CD14-positive monocyte (primary cell): ENCODE measurements around the gene SLC25A31. TPM values are rescaled to one million over a fixed set of nuclear protein-coding genes. Genes with fewer than 3 reads are reported as not detected.

Experiments used
- DNase-seq, 3 donors: peaks; one replicate each; pipeline ENCODE4 v3.0.0-alpha.2; 2011 to 2022
- H2AFZ ChIP-seq: 2 replicates; pipeline ENCODE4 v1.6.0; 2012; ENCODE audit warnings: mild to moderate bottlenecking, low read depth, low read length, inconsistent platforms; ENCODE audit not compliant: insufficient read depth, poor library complexity, severe bottlenecking
- H3K27ac ChIP-seq, 2 donors: 1 replicate in 1 of 2; 2 replicates in 1 of 2; pipeline ENCODE4 v1.5.1; 2012 to 2013; ENCODE audit warnings: low read length in 2 of 2, control low read depth in 1 of 2, inconsistent platforms in 1 of 2, low read depth in 1 of 2, mild to moderate bottlenecking in 1 of 2
- H3K27me3 ChIP-seq, 2 donors: one replicate each; pipeline versions ENCODE4 v1.6.0 to v1.6.1; 2011 to 2013; ENCODE audit warnings: low read length in 2 of 2; ENCODE audit not compliant: control insufficient read depth in 2 of 2, insufficient read depth in 2 of 2
- H3K36me3 ChIP-seq, 2 donors: replicated peaks in 1 of 2; 1 replicate in 1 of 2; 2 replicates in 1 of 2; pipeline versions ENCODE4 v1.5.1 to v1.6.1; 2012 to 2013; ENCODE audit warnings: low read length in 2 of 2, control low read depth in 1 of 2, inconsistent platforms in 1 of 2, mild to moderate bottlenecking in 1 of 2; ENCODE audit not compliant: insufficient read depth in 2 of 2, control insufficient read depth in 1 of 2
- H3K4me1 ChIP-seq, 2 donors: 1 replicate in 1 of 2; 2 replicates in 1 of 2; pipeline versions ENCODE4 v1.5.1 to v1.6.1; 2012 to 2013; ENCODE audit warnings: low read length in 2 of 2, control low read depth in 1 of 2, inconsistent platforms in 1 of 2, mild to moderate bottlenecking in 1 of 2, moderate library complexity in 1 of 2; ENCODE audit not compliant: insufficient read depth in 2 of 2, control insufficient read depth in 1 of 2
- H3K4me2 ChIP-seq: replicated peaks from 2 replicates; pipeline ENCODE3; 2012; ENCODE audit warnings: low read length, moderate library complexity, mild to moderate bottlenecking; ENCODE audit not compliant: poor library complexity, severe bottlenecking; ENCODE audit errors: extremely low read depth
- H3K4me3 ChIP-seq, 3 experiments: fragments of 200-600 bp in 1 of 3; sonication (generic) in 1 of 3; replicated peaks in 1 of 3; 1 replicate in 2 of 3; 2 replicates in 1 of 3; pipeline ENCODE4 v1.5.1; 2011 to 2013; ENCODE audit warnings: low read length in 3 of 3, mild to moderate bottlenecking in 3 of 3, control low read depth in 2 of 3, low read depth in 2 of 3, inconsistent platforms in 1 of 3, moderate library complexity in 1 of 3
- H3K79me2 ChIP-seq: 2 replicates; pipeline ENCODE4 v1.6.0; 2012; ENCODE audit warnings: mild to moderate bottlenecking, control low read depth, inconsistent platforms, low read length, moderate library complexity; ENCODE audit not compliant: insufficient read depth
- H3K9ac ChIP-seq: 2 replicates; pipeline ENCODE4 v1.6.0; 2017; ENCODE audit warnings: low read length, mild to moderate bottlenecking; ENCODE audit not compliant: insufficient read depth, poor library complexity, severe bottlenecking
- H3K9me3 ChIP-seq, 2 donors: replicated peaks in 1 of 2; 1 replicate in 1 of 2; 2 replicates in 1 of 2; pipeline versions ENCODE4 v1.5.1 to v1.6.1; 2012 to 2013; ENCODE audit warnings: low read length in 2 of 2, control low read depth in 1 of 2; ENCODE audit not compliant: control insufficient read depth in 1 of 2, insufficient read depth in 1 of 2
- H4K20me1 ChIP-seq: 2 replicates; pipeline ENCODE4 v1.6.0; 2012; ENCODE audit warnings: mild to moderate bottlenecking, low read length, control low read depth, moderate library complexity; ENCODE audit not compliant: insufficient read depth
- H3K27ac Mint-ChIP-seq, 7 donors: one replicate each; pipeline ENCODE4 v1.8.0; 2020; ENCODE audit warnings: mild to moderate bottlenecking in 7 of 7, mixed read lengths in 7 of 7, moderate library complexity in 6 of 7, inconsistent platforms in 2 of 7
- H3K27me3 Mint-ChIP-seq, 3 donors: one replicate each; pipeline ENCODE4 v1.8.0; 2021 to 2022; ENCODE audit warnings: low read depth in 3 of 3, mild to moderate bottlenecking in 3 of 3, mixed read lengths in 3 of 3, moderate library complexity in 3 of 3, inconsistent platforms in 1 of 3
- H3K36me3 Mint-ChIP-seq, 2 donors: one replicate each; pipeline ENCODE4 v1.8.0; 2020; ENCODE audit warnings: mixed read lengths in 2 of 2, inconsistent platforms in 1 of 2, mild to moderate bottlenecking in 1 of 2
- H3K4me1 Mint-ChIP-seq: one replicate; pipeline ENCODE4 v1.8.0; 2020; ENCODE audit warnings: mild to moderate bottlenecking, mixed read lengths
- H3K4me3 Mint-ChIP-seq, 2 donors: one replicate each; pipeline ENCODE4 v1.8.0; 2020; ENCODE audit warnings: mild to moderate bottlenecking in 2 of 2, mixed read lengths in 2 of 2, moderate library complexity in 1 of 2
- H3K9me3 Mint-ChIP-seq, 7 donors: one replicate each; pipeline ENCODE4 v1.8.0; 2020 to 2022; ENCODE audit warnings: mixed read lengths in 7 of 7, mild to moderate bottlenecking in 6 of 7, moderate library complexity in 6 of 7, inconsistent platforms in 2 of 7
- CTCF ChIP-seq: fragments of 200-600 bp; IDR thresholded peaks from one replicate; pipeline ENCODE4 v1.8.0; 2022; ENCODE audit warnings: antibody characterized with exemption, mild to moderate bottlenecking
- WGBS: methylation state at CpG from one replicate; pipeline ENCODE4 v1.1.5; 2013; ENCODE audit warnings: missing lambda C conversion rate; ENCODE audit not compliant: insufficient coverage; 5-methylcytosine and 5-hydroxymethylcytosine counted together
- intact Hi-C, 2 donors: fragments of 100-400 bp; cut with micrococcal nuclease; formaldehyde crosslinking; loops; one replicate each; pipeline versions ENCODE4 v1.15.0 to v1.15.1; 2023
- polyA plus RNA-seq, 3 donors: library from polyadenylated mRNA; depleted of rRNA in 1 of 3; unstranded in 2 of 3; stranded (reverse) in 1 of 3; fragments of 300-500 nt in 2 of 3; fragments of >200 nt in 1 of 3; fragmentation: Illumina TruSeq in 2 of 3; gene quantifications; 1 replicate in 2 of 3; 2 replicates in 1 of 3; pipeline ENCODE4 v1.2.3, GENCODE V29; 2012 to 2021

SLC25A31 gene
- polyA plus RNA-seq, 3 donors, result not detected

GRCh38 chr4:127772769-127773671, 42.8 kb downstream of the SLC25A31 start:
- no peaks in the 10 kb centered on the region for H3K79me2 ChIP-seq
- no peaks in the 10 kb centered on the region for H4K20me1 ChIP-seq
- no peaks in the 10 kb centered on the region for H3K9me3 ChIP-seq
- no peaks in the 10 kb centered on the region for H3K36me3 ChIP-seq
- no peak for DNase-seq
- H3K9ac ChIP-seq, result no peak overlapping the region
- intact Hi-C loops, result no loop called here
- H3K27ac Mint-ChIP-seq, result no peak overlapping the region
- no peaks in the 10 kb centered on the region for H3K4me1 Mint-ChIP-seq
- H3K4me2 ChIP-seq, result no peak overlapping the region
- H2AFZ ChIP-seq, result no peak overlapping the region
- no peak overlapping the region for H3K4me3 Mint-ChIP-seq
- H3K4me3 ChIP-seq, result no peak overlapping the region
- no peak overlapping the region for H3K27ac ChIP-seq
- WGBS, result no CpG with 5 or more reads among the region's 10 CpGs
- H3K27me3 Mint-ChIP-seq, result peaks cover 3 to 6% (median 4%) of the 10 kb centered on the region in 3 donors
- peaks cover 0 to 2% of the 10 kb centered on the region in 2 donors for H3K27me3 ChIP-seq
- H3K36me3 Mint-ChIP-seq, result no peaks in the 10 kb centered on the region
- H3K4me1 ChIP-seq, result no peaks in the 10 kb centered on the region
- TF ChIP-seq CTCF, result no peak
- peaks cover 0 to 4% (median 0%) of the 10 kb centered on the region in 7 donors for H3K9me3 Mint-ChIP-seq

GRCh38 chr4:127775843-127776242, 45.6 kb downstream of the SLC25A31 start:
- no peak for DNase-seq
- no CpG with 5 or more reads among the region's 4 CpGs for whole genome bisulfite sequencing
- H3K4me1 Mint-ChIP-seq, result peaks cover 9% of the 10 kb centered on the region
- H3K27ac ChIP-seq, result no peak overlapping the region
- H3K9ac ChIP-seq, result no peak overlapping the region
- no peaks in the 10 kb centered on the region for H3K79me2 ChIP-seq
- TF ChIP-seq CTCF, result no peak
- no peaks in the 10 kb centered on the region for H4K20me1 ChIP-seq
- H3K9me3 ChIP-seq, result no peaks in the 10 kb centered on the region
- H3K27me3 Mint-ChIP-seq, result peaks cover 12 to 20% (median 13%) of the 10 kb centered on the region in 3 donors
- peaks cover 0 to 4% (median 0%) of the 10 kb centered on the region in 7 donors for H3K9me3 Mint-ChIP-seq
- intact Hi-C loops, result no loop called here
- no peak overlapping the region for H2AFZ ChIP-seq
- no peak overlapping the region for H3K4me2 ChIP-seq
- H3K36me3 Mint-ChIP-seq, result no peaks in the 10 kb centered on the region
- no peak overlapping the region for H3K4me3 ChIP-seq
- H3K27me3 ChIP-seq, result peaks cover 11 to 15% of the 10 kb centered on the region in 2 donors
- no peak overlapping the region for H3K4me3 Mint-ChIP-seq
- H3K4me1 ChIP-seq, result peaks cover 6 to 14% of the 10 kb centered on the region in 2 donors
- H3K36me3 ChIP-seq, result no peaks in the 10 kb centered on the region
- no peak overlapping the region for H3K27ac Mint-ChIP-seq
